Spleen (tissue), 11 donors: ENCODE results near the gene TRIM7. TPM values are rescaled to one million over a fixed set of nuclear protein-coding genes. Genes with fewer than 3 reads are reported as not detected.
A peak's percentile ranks its signal among the peaks of the same experiment; 100 is the strongest.

ENCODE experiments used
- DNase-seq: peaks from one replicate; pipeline ENCODE4 v3.0.0-alpha.2; 2020
- H3K27ac ChIP-seq, 8 donors: fragments of 200-600 bp; sonication (generic) in 7 of 8; 1 replicate in 4 of 8; 2 replicates in 4 of 8; pipeline versions ENCODE4 v1.5.0 to v1.8.0; 2016 to 2021; ENCODE audit warnings: inconsistent platforms in 4 of 8, mild to moderate bottlenecking in 4 of 8, moderate library complexity in 1 of 8
- H3K27me3 ChIP-seq, 7 donors: fragments of 200-600 bp; sonication (generic) in 6 of 7; replicated peaks in 1 of 7; 1 replicate in 4 of 7; 2 replicates in 3 of 7; pipeline versions ENCODE4 v1.5.0 to v1.8.0; 2016 to 2021; ENCODE audit warnings: inconsistent platforms in 3 of 7, mild to moderate bottlenecking in 1 of 7
- H3K36me3 ChIP-seq, 6 donors: fragments of 200-600 bp; sonication (generic) in 5 of 6; 1 replicate in 4 of 6; 2 replicates in 2 of 6; pipeline versions ENCODE4 v1.5.0 to v1.8.0; 2016 to 2021; ENCODE audit warnings: inconsistent platforms in 2 of 6
- H3K4me1 ChIP-seq, 6 donors: fragments of 200-600 bp; sonication (generic) in 5 of 6; 1 replicate in 3 of 6; 2 replicates in 3 of 6; pipeline versions ENCODE4 v1.5.0 to v1.8.0; 2016 to 2021; ENCODE audit warnings: inconsistent platforms in 3 of 6
- H3K4me3 ChIP-seq, 8 donors: fragments of 200-600 bp; sonication (generic) in 7 of 8; 1 replicate in 4 of 8; 2 replicates in 4 of 8; pipeline versions ENCODE4 v1.5.0 to v1.8.0; 2016 to 2021; ENCODE audit warnings: inconsistent platforms in 4 of 8, mild to moderate bottlenecking in 4 of 8, moderate library complexity in 2 of 8
- H3K9me3 ChIP-seq, 8 donors: fragments of 200-600 bp; sonication (generic) in 7 of 8; 1 replicate in 4 of 8; 2 replicates in 4 of 8; pipeline versions ENCODE4 v1.5.0 to v1.8.0; 2016 to 2021; ENCODE audit warnings: inconsistent platforms in 4 of 8
- POLR2A ChIP-seq, 3 donors: fragments of 450-650 bp; IDR thresholded peaks; one replicate each; pipeline ENCODE4 v1.5.1; 2017; ENCODE audit warnings: antibody characterized with exemption in 3 of 3, mild to moderate bottlenecking in 1 of 3
- POLR2AphosphoS5 ChIP-seq, 3 donors: sonication (generic); formaldehyde crosslinking; IDR thresholded peaks; one replicate each; pipeline ENCODE4 v1.5.1; 2017; ENCODE audit warnings: antibody characterized with exemption in 3 of 3
- WGBS, 5 donors: extraction: QIAGEN DNeasy Blood & Tissue Kit in 3 of 5; methylation state at CpG; one replicate each; pipeline versions ENCODE4 v1.1.5 to v1.1.7; 2013 to 2018; 5-methylcytosine and 5-hydroxymethylcytosine counted together
- intact Hi-C: fragments of 100-400 bp; cut with DNase I; formaldehyde crosslinking; loops from one replicate; pipeline ENCODE4 v1.15.0; 2023; ENCODE audit warnings: low total_unique reads
- polyA plus RNA-seq, 3 donors: library from polyadenylated mRNA; stranded (reverse); fragments of 200-250 nt; gene quantifications; one replicate each; pipeline ENCODE4 v1.2.1, GENCODE V29; 2013
- total RNA-seq, 7 donors: library from RNA; depleted of rRNA in 3 of 7; stranded (reverse); fragments of >200 nt in 3 of 7; fragmentation: NEBNext Ultra II Directional in 4 of 7; extraction: Animal tissue kit (Norgen Biotek cat#: 25700) in 4 of 7; gene quantifications; one replicate each; pipeline versions ENCODE4 v1.1.0 to v1.2.1, GENCODE V29; 2016 to 2021
- TF ChIP-seq, protein P1 (sequence below), 11 experiments: fragments of 200-600 bp in 7 of 11; fragments of 450-650 bp in 4 of 11; sonication (generic) in 4 of 11; IDR thresholded peaks in 8 of 11; conservative IDR thresholded peaks in 3 of 11; 1 replicate in 7 of 11; 2 replicates in 4 of 11; pipeline versions ENCODE4 v1.4.0 to v1.8.0; 2016 to 2021; ENCODE audit warnings: antibody characterized with exemption in 11 of 11, inconsistent platforms in 4 of 11, mild to moderate bottlenecking in 1 of 11
- donor health status: healthy with polysubstance abuse.
- donor health status: DM: no; HTN: no; CAD: no; lungs with moderate emphysema.
- donor health status: DM: no; HTN: no; CAD: no.
- donor health status: Bipolar disorder and iron deficiency.
- donor health status: healthy.
- donor health status: DM: no; HTN: no; CAD: no.
- donor health status: DM: yes; HTN: yes; CAD: no.

The TRIM7 gene
- total and polyA plus RNA-seq, 10 donors, result 0.81 to 3.9 (median 1.3) TPM

DNA sequence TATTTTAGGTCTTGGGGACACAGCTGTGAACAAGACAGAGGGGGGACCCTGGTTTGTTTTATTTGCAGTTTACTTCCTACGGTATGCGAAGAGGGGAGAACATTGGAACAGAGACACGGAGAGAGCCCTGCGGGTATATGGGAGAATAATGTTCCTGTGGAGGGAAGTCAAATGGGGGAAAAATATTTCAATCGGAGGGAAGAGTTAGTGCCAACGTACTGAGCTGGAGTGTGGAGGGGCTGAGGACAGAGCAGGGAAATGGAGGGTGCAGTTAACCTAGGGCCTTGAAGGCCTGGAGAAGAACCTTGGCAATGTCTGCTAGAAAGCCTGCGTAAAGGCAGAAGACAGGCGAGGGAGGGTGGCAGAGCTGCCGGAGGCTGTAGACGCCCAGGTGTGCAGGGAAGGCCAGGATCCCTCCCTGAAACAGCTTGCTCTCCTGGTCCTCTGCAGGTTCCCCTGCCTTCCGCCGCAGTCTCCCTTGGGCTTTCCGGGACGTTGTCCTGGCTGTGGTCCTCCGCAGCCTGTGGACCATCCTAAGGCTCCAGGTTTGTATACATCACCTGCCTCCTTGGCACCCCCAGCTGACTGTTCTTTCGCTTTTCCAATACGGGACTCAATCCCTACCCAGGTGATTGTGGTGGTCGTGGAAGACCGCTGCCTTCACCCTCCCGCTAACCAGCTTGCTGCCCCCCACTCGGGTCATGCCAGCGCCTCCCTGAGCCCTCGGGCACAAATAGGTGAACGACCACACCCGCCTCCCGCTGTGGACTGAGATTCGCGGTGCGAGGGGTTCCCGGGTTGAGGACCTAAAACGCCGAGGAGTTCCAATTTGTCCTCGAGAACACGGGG, 40.7 kb upstream of the TRIM7 start:
- peaks cover 43 to 90% (median 85%) of the 10 kb centered on the region in 6 donors for H3K4me1 ChIP-seq
- peaks cover 0 to 39% (median 16%) of the 10 kb centered on the region in 6 donors for H3K36me3 ChIP-seq
- H3K27ac ChIP-seq, result peak overlapping the region; percentile 87 to 98 (median 94)
- TF ChIP-seq, protein P1, sequence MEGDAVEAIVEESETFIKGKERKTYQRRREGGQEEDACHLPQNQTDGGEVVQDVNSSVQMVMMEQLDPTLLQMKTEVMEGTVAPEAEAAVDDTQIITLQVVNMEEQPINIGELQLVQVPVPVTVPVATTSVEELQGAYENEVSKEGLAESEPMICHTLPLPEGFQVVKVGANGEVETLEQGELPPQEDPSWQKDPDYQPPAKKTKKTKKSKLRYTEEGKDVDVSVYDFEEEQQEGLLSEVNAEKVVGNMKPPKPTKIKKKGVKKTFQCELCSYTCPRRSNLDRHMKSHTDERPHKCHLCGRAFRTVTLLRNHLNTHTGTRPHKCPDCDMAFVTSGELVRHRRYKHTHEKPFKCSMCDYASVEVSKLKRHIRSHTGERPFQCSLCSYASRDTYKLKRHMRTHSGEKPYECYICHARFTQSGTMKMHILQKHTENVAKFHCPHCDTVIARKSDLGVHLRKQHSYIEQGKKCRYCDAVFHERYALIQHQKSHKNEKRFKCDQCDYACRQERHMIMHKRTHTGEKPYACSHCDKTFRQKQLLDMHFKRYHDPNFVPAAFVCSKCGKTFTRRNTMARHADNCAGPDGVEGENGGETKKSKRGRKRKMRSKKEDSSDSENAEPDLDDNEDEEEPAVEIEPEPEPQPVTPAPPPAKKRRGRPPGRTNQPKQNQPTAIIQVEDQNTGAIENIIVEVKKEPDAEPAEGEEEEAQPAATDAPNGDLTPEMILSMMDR (IDR thresholded peaks at IDR 0.05 in 8 of 11, conservative IDR thresholded peaks at IDR 0.05 in 3 of 11), result no peak
- no peak for TF ChIP-seq POLR2AphosphoS5 (IDR thresholded peaks at IDR 0.05)
- TF ChIP-seq POLR2A (IDR thresholded peaks at IDR 0.05), result no peak
- 24 to 38% (median 32%) methylated on average over 30 to 34 of the region's 34 CpGs for WGBS, 5 donors
- DNase-seq, result peak; percentile 81
- H3K27me3 ChIP-seq, result no peaks in the 10 kb centered on the region
- H3K4me3 ChIP-seq, result peak overlapping the region; percentile 66 to 96 (median 78)
- no peaks in the 10 kb centered on the region for H3K9me3 ChIP-seq
- intact Hi-C loops, result no loop called here

DNA sequence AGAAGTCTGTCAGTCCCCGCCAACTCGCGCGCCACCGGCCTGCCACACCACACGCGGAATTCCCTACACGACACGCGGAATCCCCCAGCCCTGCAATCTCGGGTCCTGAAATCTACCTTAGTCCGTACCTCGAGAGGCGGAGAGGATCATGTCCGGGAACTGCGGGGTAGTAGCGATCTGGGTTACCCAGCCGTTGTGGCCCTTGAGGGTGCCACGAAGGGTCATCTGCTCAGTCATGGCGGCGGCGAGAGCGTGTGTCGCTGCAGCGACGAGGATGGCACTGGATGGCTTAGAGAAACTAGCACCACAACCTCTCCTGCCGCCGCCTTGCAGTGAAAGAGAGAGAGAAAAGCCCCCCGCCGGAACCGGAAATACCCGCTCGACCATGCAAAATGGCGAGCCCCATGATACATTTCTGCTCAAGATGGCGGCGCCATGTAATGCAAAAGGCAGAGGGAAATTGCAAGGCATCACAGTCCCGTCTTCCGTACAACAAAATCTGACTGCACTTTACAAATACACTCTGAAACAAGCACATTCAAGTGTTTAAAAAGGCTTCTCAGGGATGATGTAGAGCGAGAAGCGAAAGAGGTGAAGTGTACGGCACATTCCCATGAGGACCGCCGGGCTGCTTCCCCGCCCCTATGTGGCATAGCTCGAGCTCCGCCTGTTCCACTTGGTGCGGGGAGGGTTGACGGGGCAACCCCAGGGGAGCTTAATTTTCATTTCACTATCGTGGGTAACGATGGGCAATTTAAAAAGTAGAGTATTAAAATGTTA, 38.8 kb upstream of the TRIM7 start, which contains the start of gene RACK1:
RACK1 (minus strand) TSS at position 343 of the 780 bp plus-strand sequence; CDS start at position 237, 106 bp downstream.
- H3K9me3 ChIP-seq, result no peaks in the 10 kb centered on the region
- H3K27ac ChIP-seq, result peak within 1 kb of the TSS; percentile 87 to 98 (median 94)
- WGBS, 5 donors, result 0 to 1% (median 0%) methylated on average over 50 of the region's 50 CpGs
- intact Hi-C loops, result loop anchor here (5.0 kb wide), 1 partner anchor 51 kb away; no protein-coding TSS in a partner anchor
- H3K27me3 ChIP-seq, result no peaks in the 10 kb centered on the region
- H3K4me1 ChIP-seq, result peaks cover 43 to 90% (median 75%) of the 10 kb centered on the region in 6 donors
- H3K4me3 ChIP-seq, result peak within 1 kb of the TSS; percentile 61 to 96 (median 82)
- TF ChIP-seq, protein P1 (IDR thresholded peaks at IDR 0.05 in 8 of 11, conservative IDR thresholded peaks at IDR 0.05 in 3 of 11), result peak in 1 of 11 experiments; percentile 16
- peak; percentile 89 to 92 (median 92) for TF ChIP-seq POLR2AphosphoS5 (IDR thresholded peaks at IDR 0.05)
- peak in 2 of 3 donors; percentile 20 to 24 for TF ChIP-seq POLR2A (IDR thresholded peaks at IDR 0.05)
- H3K36me3 ChIP-seq, result peaks cover 9 to 39% (median 35%) of the 10 kb centered on the region in 6 donors
- peak; percentile 95 for DNase-seq

DNA sequence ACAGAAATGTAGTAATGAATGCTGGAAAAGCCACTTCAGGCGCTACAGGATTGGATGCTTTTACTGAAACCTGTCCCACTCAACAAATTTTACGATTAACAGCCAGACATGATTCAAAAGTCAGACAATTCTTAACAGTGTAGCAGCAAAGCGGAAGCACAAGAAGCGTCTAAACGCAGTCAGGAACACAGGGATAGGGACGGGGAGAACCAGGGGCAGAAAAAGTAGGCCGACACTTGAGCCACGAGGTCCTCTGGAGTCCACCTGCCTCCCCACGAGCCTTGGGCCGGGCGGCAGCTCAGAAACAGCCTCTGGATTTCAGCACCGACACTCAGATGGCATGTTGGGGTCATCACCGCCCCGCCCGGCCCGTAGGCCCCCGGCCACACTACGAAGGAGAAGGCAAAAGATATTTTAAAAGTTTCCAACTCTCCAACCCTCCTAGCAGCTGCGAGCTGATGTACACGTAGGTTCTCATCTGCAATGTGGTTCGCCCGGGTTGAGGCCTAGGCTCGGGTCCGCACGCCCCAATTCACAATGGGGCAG, 38.1 kb upstream of the TRIM7 start:
- TF ChIP-seq, protein P1 (IDR thresholded peaks at IDR 0.05 in 8 of 11, conservative IDR thresholded peaks at IDR 0.05 in 3 of 11), result no peak
- TF ChIP-seq POLR2AphosphoS5 (IDR thresholded peaks at IDR 0.05), result no peak
- no peak for TF ChIP-seq POLR2A (IDR thresholded peaks at IDR 0.05)
- peak overlapping the region; percentile 61 to 96 (median 82) for H3K4me3 ChIP-seq
- no peaks in the 10 kb centered on the region for H3K27me3 ChIP-seq
- WGBS, 5 donors, result 0 to 2% (median 1%) methylated on average over 21 to 25 of the region's 25 CpGs
- no peaks in the 10 kb centered on the region for H3K9me3 ChIP-seq
- H3K27ac ChIP-seq, result peak overlapping the region; percentile 87 to 98 (median 94)
- no peak for DNase-seq
- H3K36me3 ChIP-seq, result peaks cover 10 to 46% (median 42%) of the 10 kb centered on the region in 6 donors
- H3K4me1 ChIP-seq, result peaks cover 38 to 89% (median 69%) of the 10 kb centered on the region in 6 donors
- intact Hi-C loops, result loop anchor here (5.0 kb wide), 1 partner anchor 51 kb away; no protein-coding TSS in a partner anchor
